GM12865 (cell line): ENCODE measurements around the gene SPINK4.

ENCODE experiments used
- DNase-seq: peaks from one replicate; pipeline ENCODE4 v3.0.0; 2010; ENCODE audit warnings: low read depth
- H3K4me3 ChIP-seq: 2 replicates; pipeline ENCODE4 v1.5.1; 2011; ENCODE audit warnings: mild to moderate bottlenecking, low read depth, low read length, control low read depth
- TF ChIP-seq, protein P1 (sequence below): IDR thresholded peaks from 2 replicates; pipeline ENCODE4 v1.5.1; 2011; ENCODE audit warnings: low read length, control low read depth, low read depth, inconsistent platforms; ENCODE audit not compliant: insufficient read depth; ENCODE audit errors: missing control alignments

SPINK4 gene

DNA sequence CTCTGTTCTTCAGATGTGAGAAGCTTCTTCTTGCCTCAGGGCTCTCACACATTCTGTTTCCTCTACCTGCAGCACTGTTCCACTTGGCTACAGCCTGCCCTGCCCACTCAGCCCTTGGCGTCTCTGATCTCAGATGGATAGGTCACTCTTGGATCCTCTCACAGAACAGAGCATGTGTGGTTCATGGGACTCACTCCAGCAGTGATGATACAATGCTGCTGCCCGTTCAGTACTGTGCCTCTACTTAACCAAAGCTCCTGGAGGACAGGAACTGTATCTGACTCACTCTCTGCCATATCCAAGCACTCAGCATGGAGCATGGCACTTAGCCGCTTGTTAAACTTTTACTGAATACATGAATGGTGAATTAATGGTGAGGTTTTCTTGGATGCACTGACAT, 3.4 kb upstream of the SPINK4 start:
- TF ChIP-seq, protein P1, sequence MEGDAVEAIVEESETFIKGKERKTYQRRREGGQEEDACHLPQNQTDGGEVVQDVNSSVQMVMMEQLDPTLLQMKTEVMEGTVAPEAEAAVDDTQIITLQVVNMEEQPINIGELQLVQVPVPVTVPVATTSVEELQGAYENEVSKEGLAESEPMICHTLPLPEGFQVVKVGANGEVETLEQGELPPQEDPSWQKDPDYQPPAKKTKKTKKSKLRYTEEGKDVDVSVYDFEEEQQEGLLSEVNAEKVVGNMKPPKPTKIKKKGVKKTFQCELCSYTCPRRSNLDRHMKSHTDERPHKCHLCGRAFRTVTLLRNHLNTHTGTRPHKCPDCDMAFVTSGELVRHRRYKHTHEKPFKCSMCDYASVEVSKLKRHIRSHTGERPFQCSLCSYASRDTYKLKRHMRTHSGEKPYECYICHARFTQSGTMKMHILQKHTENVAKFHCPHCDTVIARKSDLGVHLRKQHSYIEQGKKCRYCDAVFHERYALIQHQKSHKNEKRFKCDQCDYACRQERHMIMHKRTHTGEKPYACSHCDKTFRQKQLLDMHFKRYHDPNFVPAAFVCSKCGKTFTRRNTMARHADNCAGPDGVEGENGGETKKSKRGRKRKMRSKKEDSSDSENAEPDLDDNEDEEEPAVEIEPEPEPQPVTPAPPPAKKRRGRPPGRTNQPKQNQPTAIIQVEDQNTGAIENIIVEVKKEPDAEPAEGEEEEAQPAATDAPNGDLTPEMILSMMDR: no peak
- no peak for DNase-seq
- no peak overlapping the region for H3K4me3 ChIP-seq

DNA sequence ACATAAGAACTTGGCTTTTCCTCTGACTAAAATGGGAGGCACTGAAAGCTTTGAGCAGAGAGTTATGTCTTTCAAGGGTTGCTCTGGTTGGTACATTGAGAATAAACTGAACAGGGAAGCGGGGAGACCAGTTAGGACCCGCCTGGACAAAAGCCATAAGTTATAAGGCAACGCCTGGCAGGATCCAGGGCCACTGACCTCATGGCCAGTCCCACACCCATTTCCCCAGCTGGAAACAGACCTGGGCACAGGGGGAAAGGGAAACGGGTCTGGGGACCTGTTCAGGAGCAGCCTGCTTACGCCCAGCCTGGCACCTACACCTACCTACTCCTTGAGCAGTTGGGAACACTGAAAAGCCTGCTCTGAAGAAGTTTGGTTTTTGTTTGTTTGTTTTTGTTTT, 1.3 kb downstream of the SPINK4 start:
- TF ChIP-seq, protein P1: no peak
- no peak for DNase-seq

DNA sequence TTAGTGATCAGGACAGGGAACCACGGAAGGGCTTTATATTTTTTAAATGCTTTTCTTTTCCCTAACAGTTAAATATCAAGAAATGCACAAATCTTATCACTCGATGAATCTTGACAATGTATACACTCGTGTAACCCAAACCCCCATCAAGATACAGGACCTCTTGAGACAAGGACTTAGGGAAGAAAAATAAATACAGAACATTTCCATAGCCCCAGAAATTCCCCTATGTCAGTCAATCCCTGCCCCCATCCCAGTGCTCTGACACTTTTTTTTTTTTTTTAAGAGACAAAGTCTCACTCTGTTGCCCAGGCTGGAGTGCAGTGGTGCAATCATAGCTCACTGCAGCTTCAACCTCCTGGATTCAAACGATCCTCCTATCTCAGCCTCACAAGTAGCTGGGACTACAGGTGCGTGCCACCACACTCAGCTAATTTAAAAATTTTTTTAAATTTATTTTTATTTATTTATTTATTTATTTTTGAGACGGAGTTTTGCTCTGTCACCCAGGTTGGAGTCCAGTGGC, 2.7 kb downstream of the SPINK4 start:
- H3K4me3 ChIP-seq: no peak overlapping the region
- TF ChIP-seq, protein P1: no peak
- DNase-seq: no peak

More for the DNA sequence above, 1.3 kb downstream of the SPINK4 start:
- H3K4me3 ChIP-seq: no peak overlapping the region

DNA sequence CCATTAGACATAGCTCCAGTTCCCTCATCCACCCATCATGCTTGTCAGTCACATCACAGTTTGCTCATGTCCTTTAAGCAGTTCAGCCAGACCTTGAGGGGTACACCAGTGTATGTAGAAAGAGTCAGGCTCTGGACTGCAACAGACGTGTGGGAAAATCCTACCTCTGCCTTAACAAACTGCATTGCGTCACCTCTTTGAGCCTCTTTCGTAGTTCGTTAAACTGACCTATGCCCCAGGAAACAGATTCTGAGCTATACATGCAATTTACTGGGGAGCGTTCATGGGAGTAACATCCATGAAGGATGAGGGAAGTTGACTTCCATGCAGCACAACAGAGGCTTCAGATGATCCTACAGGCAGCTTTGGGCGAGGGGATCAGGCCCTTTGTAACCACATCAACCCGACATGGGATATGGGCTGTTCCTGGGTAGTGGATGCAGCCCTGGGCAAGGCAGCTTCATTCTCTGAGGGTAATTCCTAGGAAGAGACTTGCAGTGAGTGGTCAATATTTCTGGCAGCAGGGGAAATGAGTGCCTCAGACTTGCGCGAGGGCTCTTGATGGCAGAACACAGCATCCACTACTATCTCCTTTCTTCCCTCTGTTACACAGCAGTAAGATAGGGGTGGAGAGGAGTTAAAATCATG, 4.3 kb downstream of the SPINK4 start:
- no peak for DNase-seq
- TF ChIP-seq, protein P1: no peak
- H3K4me3 ChIP-seq: no peak overlapping the region

DNA sequence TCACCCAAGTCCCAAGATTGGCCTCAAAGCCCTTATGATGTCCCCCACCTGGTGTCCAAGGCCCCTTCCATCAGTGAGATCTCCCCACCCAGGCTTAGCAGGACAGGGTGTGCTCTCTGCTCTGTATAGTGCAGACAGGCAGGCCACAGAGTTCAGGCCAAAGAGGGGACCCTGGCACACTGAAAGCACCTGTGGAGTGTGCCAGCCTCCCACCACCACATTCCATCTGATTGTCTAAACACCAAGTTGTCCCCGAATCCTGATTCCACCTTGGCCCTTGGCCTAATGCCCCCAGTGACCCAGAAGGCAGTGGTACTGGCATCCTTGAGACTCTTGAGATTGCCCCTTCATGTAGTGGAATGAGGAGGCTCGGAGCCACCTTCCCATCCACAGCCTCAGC, 5.4 kb downstream of the SPINK4 start:
- no peak overlapping the region for H3K4me3 ChIP-seq
- no peak for DNase-seq
- TF ChIP-seq, protein P1: no peak

DNA sequence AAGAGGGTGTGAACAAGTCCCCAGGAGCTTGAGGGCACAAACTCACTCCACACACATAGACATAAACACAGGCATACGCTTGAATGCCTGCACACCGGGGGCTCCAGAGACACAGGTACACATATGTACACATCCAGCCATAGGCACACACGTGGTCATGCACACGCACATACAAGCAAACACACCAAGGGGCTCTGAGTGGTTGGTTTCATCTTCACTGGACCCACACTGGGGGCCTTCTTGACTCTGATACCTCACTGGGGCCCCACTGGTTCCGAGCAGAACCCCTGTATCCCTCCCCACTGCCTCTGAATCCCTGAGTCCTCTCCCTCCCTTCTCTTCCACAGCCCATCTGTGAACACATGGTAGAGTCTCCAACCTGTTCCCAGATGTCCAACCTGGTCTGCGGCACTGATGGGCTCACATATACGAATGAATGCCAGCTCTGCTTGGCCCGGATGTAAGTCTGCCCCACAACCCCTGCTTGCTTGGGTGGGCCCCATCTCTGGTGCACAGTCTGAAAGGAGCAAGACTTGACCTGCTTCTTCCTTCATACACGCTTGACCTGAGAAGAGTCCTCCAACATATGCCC, 6.4 kb downstream of the SPINK4 start:
- no peak overlapping the region for H3K4me3 ChIP-seq
- TF ChIP-seq, protein P1: no peak
- no peak for DNase-seq
